Activated CD4-positive, alpha-beta T cell treated with anti-CD3 and anti-CD28 coated beads for 1 hour (primary cell): Measurements from ENCODE around the gene PDZD4.

Experiments used
- DNase-seq: peaks from one replicate; pipeline ENCODE4 v3.0.0-alpha.2; 2020

PDZD4 gene

DNA sequence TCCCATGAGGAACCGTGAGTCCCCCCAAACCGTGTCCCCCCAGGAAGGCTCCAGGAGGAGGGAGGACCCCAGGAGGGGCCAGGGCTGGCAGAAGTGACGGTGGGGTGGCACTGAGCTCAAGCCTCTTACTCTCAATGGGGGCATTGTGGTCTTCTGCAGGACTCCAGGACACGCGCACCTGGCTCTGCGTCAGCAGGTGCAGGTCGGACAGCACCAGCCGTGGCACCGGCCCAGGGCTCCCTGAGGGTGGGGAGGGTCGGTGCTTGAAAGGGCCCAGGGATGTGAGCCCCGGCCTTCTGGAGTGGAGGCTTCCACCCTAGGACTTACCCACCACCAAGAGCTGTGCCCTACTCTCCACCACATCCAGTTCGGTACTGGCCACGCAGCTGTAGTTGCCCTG is 37.3 kb upstream of the PDZD4 start:
- no peak for DNase-seq

DNA sequence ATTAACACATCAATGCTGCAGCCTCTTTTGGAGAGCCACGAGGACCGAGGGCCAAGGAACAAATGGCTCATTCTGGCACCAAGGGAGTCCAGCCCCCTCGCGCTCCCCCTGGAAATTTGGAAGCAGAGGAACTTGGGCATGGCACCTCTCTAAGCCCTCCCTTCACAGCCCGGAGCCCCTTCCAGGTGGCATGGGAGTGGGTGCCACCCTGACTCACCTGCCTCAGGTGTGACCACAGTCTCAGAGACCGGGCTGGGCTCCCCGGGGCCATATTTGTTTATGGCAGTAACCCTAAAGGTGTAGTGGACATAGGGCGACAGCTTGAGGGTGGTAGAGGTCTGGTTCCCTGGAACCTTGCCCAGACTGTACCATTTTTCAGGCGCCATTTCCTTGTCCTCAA is 36.8 kb upstream of the PDZD4 start:
- no peak for DNase-seq

DNA sequence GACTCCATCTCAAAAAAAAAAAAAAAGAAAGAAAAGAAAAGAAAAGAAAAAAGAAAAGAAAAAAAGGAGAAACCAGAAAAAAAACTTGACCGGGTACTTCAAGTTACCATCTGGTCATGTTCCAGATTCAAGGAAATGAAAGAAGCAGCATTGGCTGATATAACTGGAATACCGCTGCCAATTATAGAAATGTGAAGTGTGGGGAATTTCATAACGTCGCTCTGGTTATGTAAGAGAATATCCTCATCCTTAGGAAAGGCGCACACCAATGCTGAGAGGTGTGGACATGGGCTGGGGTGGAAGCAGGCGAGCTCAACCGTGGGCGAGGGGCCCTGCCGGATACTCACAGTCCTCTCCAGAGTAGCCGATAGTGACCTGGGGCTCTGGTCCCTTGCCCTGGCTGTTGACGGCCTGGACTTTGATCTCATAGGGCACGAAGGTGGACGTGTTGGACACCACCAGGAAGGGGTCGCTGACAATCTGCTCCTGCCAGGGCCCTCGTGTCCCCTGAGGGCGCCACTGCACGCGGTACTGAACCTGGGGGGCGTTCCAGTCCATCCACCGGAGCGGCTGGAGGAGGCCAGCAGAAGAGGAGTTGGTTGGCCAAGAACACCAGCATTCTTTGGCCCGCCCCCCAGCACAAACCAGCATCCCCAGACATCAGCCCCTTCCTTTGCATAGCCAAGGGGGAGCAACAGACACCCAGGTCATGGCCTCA is 36.1 kb upstream of the PDZD4 start:
- no peak for DNase-seq

DNA sequence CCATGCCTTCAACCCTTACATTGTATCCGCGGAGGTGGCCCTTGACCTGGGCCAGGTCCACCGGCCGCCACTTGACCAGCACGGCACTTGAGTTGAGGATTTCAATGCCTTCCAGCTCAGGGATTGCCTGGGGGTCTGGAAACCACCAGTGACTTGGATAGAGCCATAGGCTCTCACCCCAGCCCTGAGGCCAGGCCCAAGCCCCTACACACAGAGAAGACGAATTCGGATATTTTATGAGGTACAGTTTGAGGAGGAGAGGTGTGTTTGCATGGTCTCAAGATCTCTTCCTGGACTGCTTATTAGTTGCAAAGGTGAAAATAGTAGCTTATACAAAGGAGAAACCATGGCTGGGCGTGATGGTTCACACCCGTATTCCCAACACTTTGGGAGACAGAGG is 35.3 kb upstream of the PDZD4 start:
- no peak for DNase-seq

DNA sequence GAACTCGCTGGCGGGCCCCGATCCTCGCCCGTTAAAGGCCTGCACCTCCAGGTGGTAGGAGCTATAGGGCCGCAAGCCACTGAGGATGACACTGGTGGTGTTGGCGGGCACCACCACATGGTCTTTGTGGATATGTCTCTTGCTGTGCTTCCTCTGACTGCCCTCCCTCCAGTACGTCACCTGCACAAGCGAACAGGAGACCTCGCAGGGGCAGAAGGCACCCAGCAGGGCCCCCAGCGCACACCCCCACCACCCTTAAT is 34.9 kb upstream of the PDZD4 start:
- no peak for DNase-seq

DNA sequence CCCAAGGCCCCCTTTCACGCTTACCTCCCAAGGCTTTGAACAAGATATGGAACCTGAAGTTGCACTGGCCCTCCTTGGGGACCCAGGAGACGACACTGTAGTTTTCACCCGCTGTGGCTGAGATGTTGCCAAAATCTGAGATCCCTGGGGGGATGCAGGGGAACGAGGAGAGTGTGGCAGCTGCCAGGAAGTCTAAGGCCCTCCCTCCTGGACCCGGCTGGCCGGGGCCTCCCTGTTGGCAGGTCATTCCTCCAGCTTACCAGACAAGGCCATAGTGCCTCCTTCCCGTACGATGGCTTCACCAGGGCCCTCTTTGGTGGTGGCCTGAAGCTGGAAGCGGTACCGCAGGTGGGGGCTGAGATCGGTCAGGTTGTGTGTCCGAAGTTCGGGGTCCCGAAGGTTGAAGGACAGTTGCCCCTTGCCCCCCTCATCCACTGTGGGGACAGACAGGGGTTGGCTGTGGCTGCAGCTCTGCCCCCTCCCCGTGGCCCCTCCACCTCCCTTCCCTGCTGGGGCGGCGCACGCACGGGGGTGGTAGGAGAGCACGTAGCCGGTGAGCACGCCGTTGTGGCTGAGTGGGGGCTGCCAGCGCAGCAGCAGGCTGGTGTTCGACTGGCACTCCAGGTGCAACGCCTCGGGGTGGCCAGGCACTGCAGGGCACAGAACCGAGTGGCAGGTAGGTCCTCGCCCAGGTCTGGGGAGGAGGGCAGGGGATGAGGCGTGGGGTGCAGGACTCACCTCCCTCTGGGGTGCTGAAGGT is 34.4 kb upstream of the PDZD4 start:
- DNase-seq, result no peak

DNA sequence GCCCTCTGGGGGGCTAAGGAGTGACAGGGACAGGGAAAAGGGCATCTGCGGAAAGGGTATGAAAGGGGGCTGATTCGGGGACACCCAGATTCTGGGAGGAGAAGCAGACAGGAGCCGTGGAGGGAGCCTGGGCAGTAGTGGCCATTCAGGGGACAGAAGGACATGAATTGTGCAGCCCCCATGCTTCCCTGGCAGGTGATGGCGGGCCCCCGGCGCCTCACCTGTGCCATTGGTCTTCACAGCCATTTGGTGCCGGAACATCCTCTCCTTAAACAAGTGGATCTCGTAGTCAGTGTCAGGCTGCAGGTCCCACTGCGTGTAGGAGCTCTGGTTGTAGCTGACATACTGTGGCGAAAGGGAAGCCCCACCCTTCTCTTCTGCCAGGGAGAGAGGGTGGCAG is 33.8 kb upstream of the PDZD4 start:
- no peak for DNase-seq

DNA sequence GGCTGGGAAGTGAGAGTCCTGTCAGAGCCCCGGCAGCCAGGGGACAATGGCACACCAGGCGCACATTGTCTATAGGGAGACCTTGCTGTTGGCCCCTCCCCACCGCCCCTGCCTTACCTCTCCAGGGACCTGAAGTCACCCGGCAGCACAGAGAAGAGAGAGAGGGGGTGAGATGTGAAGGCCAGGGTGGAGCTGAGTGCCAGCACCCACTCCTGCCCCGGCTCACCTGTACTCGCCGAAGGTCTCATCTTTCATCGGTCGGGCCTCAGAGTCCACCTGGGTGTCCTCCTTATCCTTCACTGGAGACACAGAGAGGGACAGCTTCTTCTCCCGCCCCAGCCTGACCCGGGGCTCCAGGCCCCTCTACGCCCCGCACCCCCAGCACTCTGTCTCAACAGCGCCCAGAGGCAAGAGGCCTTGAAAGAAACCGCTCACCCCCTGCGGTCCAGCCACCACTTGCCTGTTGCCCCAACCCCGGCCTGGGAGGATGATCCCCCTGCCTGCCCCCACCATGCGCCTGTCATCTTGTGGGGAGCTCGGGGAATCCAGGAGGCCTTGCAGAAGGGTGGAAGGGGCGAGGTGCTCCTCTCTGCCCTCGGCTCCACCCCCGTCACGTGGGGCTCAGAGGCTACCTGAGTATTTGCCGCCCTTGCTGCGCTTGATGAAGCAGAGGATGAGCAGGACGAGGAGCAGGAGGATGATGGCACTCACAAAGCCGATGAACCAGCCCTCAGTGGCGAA is 33.1 kb upstream of the PDZD4 start:
- no peak for DNase-seq

DNA sequence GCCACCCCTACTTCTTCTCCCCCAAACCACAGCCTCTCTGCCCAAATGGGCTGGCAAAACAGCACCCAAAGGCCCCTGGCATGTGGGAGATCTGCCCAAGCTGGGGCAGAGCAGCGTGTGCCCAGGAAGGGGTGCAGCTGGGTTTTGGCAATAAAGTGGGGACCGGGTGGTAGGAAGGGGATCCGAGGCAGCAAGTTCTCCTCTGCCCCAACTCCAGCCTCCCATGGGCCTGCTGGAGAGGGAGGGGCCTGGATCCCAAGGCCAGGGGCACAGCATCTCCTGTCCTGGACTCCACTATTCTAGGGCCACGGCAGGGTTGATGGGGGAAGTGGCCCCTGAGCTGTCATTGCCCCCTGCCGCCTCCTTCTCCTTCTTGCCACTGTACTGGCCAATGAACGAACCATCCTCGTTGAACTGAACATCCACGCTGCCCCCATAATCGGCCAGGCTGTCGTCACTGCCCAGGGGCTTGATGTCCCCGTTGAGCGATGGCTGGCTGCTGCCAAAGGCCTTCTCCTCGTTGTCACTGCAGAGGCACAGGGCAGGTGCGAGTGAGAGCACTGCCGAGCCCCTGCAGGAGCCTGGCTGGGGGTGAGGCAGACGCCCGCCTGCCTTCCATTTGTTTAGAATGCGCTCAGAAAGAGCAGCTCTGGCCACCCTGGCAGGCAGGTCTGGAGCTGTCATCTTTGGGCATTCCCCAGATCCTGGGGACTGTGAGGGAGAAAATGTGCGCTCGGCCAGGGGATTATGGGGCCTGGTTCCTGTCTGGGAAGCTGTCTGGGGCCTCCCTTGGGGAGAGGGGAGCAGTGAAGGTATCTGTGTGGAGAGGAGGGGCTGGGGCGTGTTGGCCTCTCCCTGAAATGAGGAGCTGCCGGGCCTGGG is 32.3 kb upstream of the PDZD4 start:
- no peak for DNase-seq

DNA sequence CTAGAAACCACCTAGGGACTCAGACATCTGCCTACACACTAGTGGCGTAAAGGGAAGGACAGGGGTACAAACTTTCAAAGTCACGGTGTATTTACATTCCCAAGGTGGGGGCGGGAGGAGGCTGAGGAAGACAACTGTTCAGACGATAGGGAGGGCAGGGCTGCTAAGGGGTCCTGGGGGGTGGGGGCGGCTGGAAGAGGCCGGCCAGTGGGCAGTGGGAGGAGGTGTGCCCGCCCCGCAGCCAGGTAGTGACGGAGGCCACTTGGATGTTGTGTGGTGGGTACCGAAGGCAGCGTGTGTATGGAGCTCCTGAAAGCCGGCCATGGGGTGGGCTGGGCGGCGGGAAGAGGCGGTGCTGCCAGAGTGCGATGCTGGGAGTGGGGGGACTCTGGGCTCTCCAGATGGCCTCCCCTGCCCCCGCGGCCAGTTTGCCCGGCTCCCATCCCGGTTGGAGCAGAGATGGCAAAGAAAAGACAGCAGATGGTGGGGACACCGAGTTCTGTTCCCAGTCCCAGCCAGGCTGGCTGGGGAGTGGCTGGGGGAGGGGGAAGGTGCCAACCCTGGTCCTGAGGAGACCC is 31.5 kb upstream of the PDZD4 start:
- no peak for DNase-seq

DNA sequence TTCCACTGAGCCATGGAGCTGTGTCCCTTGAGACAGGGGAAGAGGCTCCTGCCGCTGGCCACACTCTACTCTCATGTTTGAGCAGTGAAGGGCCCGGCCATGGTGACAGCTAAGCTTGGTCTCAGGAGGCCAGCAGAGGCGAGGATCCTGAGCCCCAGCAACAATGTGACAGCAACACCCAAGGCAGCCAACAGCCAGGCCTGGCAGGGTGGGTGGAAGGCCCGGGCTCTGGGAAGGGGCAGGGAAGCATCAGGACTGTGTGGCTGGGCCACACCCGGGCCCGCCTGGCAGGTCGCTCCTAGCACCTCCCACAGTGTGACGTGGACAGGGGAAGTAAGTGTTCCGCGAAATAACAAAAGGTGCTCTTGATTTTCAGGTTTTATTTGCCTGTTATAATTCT is 30.8 kb upstream of the PDZD4 start:
- no peak for DNase-seq

DNA sequence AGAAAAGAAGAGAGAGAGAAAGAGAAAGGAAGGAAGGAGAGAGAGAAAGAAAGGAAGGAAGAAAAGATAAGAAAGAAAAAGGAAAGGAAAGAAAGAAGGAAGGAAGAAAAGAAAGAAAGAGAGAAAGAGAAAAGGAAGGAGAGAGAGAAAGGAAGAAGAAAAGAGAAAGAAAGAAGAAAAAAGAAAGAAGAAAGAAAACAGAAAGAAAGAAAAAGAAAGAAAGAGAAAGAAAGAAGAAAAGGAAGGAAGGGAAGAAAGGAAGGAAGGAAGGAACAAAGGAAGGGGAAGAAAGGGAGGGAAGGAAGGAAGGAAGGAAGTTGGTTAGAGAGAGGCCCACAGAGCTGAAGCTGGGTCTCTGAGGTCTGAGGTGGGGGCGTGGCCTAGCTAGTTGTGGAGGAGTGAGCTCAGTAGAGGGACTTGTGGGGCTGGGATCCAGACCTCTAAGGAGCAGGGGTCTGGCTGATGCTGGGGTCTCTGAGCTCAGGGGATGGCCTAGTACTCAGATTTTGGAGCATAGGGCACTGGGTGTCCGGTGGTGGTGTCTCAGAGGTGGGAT is 27.1 kb upstream of the PDZD4 start:
- no peak for DNase-seq

DNA sequence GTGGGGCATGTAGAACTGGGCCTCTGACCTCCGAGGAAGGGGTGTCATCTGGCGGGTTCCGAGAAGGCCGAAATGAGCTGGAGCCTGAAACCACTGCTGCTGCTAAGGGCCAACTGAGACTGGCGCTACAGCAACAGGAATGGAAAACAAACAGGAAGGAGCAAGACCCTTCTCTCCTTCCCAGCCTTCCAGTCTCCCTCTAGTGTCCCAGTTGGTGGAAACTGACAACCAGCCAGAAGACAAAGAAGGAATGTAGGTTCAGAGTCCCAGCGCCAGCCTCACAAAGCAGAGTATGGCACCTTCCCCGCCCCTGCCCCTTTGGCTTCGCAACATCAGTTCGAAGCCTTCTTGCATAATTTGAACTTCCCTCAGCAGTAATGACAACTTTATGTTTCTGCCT is 24.4 kb upstream of the PDZD4 start:
- no peak for DNase-seq

DNA sequence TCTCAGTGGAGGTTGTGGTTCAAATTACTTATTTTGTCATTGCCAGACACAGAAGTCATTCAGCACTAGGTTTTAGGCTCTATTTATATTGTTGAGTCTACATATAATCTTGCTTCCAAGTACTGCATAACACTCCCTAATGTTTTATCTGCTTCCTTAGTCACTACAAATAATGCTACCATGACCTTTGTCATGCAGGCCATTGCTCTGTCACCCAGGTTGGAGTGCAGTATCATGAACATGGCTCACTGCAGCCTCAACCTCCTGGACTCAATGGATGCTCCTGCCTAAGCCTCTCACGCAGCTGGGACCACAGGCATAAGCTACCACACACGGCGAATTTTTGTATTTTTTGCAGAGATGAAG is 23.5 kb upstream of the PDZD4 start:
- no peak for DNase-seq

DNA sequence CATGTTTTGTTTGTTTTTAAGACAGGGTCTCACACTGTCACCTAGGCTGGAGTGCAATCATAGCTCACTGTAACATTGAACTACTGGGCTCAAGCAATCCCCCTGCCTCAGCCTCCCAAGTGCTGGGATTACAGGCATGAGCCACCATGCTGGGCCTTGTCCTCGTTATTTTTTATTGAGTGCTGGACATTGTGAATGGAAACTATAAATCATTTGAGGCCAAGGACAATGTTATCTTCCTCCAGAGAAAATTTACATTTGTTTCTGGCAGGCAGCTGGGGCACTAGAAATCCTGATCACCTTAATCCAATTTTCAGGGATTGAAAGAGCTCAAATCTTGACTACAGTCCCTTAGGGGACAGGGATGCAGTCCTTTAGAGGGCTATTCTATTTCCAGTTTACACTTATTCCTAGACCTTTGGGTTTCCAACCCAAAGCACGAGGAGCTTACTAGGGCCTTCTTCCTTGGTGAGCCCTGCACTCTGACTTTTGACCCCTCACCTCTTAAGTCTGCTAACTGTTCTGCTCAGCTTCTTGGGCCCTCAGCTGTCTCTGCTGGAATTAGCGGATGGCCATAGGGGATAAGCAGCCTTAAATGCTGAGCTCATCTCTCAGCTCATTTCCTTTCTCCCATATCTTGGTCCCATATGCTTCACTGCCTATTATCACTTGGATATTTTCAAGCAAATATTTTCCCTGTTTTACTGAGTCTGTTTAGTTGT is 23.0 kb upstream of the PDZD4 start:
- DNase-seq, result no peak

DNA sequence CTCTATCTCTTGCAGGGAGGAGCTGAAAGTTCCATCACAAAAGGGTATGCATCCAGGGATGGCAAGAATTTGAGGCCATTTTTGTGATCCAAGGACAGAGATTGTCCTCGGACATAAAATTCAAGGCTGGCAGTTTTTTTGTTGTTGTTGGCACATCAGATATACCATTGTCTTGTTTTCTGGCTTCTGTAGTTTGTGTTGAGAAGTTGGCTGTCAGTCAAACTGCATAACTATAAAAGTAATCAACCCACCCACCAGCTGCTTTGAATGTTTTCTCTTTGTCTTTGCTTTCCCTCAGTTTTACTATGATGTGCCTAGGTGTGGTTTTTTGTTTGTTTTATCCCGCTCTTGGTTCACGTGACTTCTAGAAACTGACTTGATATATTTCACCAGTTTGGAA is 21.6 kb upstream of the PDZD4 start:
- no peak for DNase-seq

DNA sequence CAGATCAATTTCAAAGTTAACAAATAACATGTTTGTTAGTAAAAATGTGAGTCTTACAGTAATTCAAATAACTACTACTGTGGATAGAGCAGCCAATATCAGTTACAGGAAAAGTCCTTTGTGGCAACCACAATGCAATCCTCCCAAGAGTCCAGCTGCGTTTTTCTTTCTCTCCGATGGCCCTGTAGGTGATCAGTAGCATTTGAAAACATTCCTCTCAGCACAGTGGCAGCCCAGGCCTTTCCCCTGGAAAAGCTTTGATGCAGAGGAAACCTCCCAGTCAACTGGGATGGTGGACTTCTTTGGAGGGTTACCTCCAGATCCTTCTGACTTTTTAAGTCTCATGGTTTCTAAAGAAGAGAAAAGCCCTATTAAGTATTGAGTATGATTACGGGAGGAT is 18.0 kb upstream of the PDZD4 start:
- DNase-seq, result no peak

DNA sequence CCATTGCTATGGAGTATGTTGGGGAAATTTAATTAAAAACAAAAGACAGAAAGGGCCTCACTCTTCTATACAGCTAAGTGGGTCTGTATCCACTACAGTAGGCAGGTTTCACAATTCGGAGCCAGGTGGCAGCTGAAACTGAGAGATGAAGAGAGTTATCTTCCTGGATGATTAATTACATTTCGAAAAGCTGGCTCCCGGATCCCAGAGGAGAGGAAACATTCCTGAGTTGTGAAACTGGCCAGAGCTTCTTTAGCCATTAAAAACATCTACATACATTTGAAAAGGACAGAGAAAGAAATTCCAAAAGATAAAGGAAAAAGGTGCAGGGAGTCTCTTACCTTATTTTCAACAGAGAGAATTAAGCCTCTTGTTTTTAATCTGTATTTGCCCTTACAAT is 15.5 kb upstream of the PDZD4 start:
- DNase-seq, result no peak

DNA sequence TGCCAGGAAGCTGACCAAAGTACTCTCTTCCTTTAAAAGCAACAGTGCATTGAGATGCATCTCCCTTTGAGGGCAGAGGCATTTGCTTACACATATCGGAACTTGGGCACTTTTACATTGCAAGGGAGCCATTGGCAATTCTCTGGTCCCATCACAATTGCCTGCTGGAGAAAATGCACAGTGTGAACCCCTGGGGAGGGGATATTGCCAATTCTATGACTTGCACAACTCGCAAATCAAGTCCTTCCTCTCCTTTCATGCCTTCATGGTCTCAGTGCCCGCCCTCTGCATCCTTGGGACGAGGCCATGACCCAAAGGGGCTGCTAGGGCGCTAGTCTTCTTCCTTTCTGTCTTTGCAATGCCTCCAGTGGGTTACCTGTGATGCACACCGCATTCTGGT is 14.9 kb upstream of the PDZD4 start:
- DNase-seq, result no peak

DNA sequence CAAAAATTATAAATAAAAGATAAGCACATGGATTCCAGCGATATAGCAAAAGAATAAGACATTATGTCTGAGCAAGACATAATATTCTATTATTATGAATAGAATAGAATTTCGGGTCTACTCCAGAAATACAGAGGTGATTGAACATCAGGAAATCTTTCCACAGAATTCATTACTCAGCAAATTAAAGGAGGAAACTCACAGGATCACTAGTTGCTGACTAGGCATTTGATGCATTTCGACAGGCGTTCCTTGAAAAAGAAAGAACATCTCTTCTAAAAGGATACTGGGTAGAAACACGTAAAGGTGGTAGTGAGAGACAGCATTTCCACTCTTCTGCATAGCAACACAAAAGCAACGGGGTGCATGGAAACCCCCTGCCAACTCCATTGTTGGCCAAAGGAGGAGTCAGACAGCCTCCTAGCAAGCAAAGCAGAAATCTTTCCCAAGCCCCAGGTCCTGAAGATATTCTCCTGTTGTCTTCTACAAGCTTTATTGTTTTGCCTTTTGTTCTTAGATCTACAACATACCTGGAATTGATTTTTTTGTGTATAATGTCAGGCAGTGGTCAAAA is 14.3 kb upstream of the PDZD4 start:
- DNase-seq, result no peak

DNA sequence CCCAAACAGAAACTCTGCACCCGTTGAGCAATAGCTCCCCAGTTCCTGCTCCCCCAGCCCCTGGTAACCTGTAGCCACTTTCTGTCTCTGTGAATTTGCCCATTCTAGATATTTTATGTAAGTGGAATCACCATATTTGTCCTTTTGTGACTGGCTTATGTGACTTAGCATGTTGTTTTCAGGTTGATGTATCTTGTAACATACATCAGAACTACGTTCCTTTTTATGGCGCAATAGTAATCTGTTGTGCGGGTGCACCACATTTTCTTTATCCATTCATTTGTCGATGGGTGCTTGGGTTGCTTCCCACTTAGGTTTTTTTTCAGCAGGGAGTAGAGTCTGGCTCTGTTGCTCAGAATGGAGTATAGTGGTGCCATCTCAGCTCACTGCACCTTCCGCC is 6.6 kb upstream of the PDZD4 start:
- DNase-seq, result no peak

DNA sequence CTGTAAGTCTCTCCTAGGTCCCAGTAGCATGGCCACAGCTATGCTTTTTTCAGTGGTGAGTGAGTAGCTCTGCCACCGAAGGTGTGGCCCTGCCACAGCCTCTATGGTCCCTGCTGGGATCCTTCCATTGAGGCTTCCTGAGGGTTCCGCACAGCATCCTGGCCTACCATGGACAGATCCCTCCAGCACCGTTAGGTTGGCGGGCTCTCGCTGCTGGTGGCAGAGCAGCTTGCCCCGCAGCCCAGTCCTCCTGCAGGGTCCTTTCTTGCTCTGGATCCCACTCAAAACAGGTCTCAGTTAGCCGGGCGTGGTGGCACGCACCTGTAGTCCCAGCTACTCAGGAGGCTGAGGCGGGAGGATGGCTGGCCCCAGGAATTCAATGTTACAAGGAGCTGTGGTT is 2.4 kb upstream of the PDZD4 start:
- DNase-seq, result no peak
